PFSK-1 (cell line): ENCODE results near the gene SHISA7.

Source experiments
- POLR2AphosphoS5 ChIP-seq: IDR thresholded peaks from 2 replicates; pipeline ENCODE4 v1.6.1; 2012; ENCODE audit warnings: low read depth, mild to moderate bottlenecking, control low read depth, low read length, moderate library complexity
- REST ChIP-seq, 2 experiments: IDR thresholded peaks; 2 replicates each; pipeline versions ENCODE4 v1.6.1 to v1.8.0; 2011 to 2012; ENCODE audit warnings: low read depth in 2 of 2, low read length in 2 of 2, control low read depth in 1 of 2, inconsistent platforms in 1 of 2, mild to moderate bottlenecking in 1 of 2, moderate library complexity in 1 of 2; ENCODE audit not compliant: insufficient read depth in 1 of 2
- SIN3A ChIP-seq: IDR thresholded peaks from 2 replicates; pipeline ENCODE4 v1.6.1; 2012; ENCODE audit warnings: mild to moderate bottlenecking, low read length, moderate library complexity, borderline replicate concordance; ENCODE audit not compliant: insufficient read depth
- TAF1 ChIP-seq: IDR thresholded peaks from 2 replicates; pipeline ENCODE4 v1.6.1; 2012; ENCODE audit warnings: low read length, control low read depth, borderline replicate concordance; ENCODE audit not compliant: insufficient read depth

GRCh38 chr19:55482156-55482961 is 39.3 kb upstream of the SHISA7 start:
- no peak for TF ChIP-seq TAF1
- no peak for TF ChIP-seq SIN3A
- TF ChIP-seq REST (IDR thresholded peaks at IDR 0.05; ENCODE audit: insufficient read depth in 1 of 2, low read depth in 2 of 2, low read length in 2 of 2) = no peak
- no peak for TF ChIP-seq POLR2AphosphoS5
